A673 (cell line): ENCODE results near the gene CEMIP. TPM values are rescaled to one million over a fixed set of nuclear protein-coding genes. Genes with fewer than 3 reads are reported as not detected.

Source experiments
- BruUV-seq: library from RNA; stranded (reverse); fragments of 400-500 nt; replicated peaks from 2 replicates; lab custom pipeline; 2021; lab: Mats Ljungman, UMichigan
- CTCF ChIA-PET: fragments of 300-600 bp; sonication (Branson Sonifier 250); formaldehyde crosslinking; loops from one replicate; lab custom pipeline; 2022; ENCODE audit warnings: antibody characterized with exemption; lab: Charles Lee
- POLR2A ChIA-PET: fragments of 300-600 bp; sonication (Branson Sonifier 250); formaldehyde crosslinking; loops from one replicate; lab custom pipeline; 2022; ENCODE audit warnings: antibody characterized with exemption; ENCODE audit not compliant: low non-redundant PET; lab: Charles Lee
- DNase-seq: peaks from one replicate; pipeline ENCODE4 v3.0.0-alpha.2; 2015; ENCODE audit warnings: low spot score
- H3K27ac ChIP-seq: fragments of 200-600 bp; sonication (generic); 2 replicates; pipeline ENCODE4 v1.5.1; 2016; ENCODE audit warnings: mixed run types, low read depth, mild to moderate bottlenecking, mixed read lengths, antibody characterized with exemption, low read length; ENCODE audit not compliant: poor library complexity, severe bottlenecking
- H3K27me3 ChIP-seq: fragments of 200-600 bp; sonication (generic); replicated peaks from 2 replicates; pipeline ENCODE4 v1.6.1; 2017; ENCODE audit warnings: mixed run types, low read depth, mild to moderate bottlenecking, mixed read lengths, antibody characterized with exemption, low read length; ENCODE audit not compliant: insufficient read depth, poor library complexity
- H3K36me3 ChIP-seq: fragments of 200-600 bp; sonication (generic); 2 replicates; pipeline ENCODE4 v1.6.1; 2016; ENCODE audit warnings: mixed run types, mild to moderate bottlenecking, mixed read lengths, antibody characterized with exemption, low read length; ENCODE audit not compliant: insufficient read depth, poor library complexity, severe bottlenecking
- H3K4me1 ChIP-seq: fragments of 200-600 bp; sonication (generic); 2 replicates; pipeline ENCODE4 v1.6.1; 2017; ENCODE audit warnings: mixed run types, mild to moderate bottlenecking, mixed read lengths, antibody characterized with exemption, low read length; ENCODE audit not compliant: insufficient read depth, poor library complexity, severe bottlenecking
- H3K4me3 ChIP-seq: fragments of 200-600 bp; sonication (generic); 2 replicates; pipeline ENCODE4 v1.5.1; 2016; ENCODE audit warnings: low read depth, mixed run types, mild to moderate bottlenecking, mixed read lengths, low read length; ENCODE audit not compliant: poor library complexity, severe bottlenecking
- H3K9me3 ChIP-seq: fragments of 200-600 bp; sonication (generic); 2 replicates; pipeline ENCODE4 v1.6.1; 2016; ENCODE audit warnings: mixed run types, low read depth, mild to moderate bottlenecking, mixed read lengths, antibody characterized with exemption, low read length; ENCODE audit not compliant: poor library complexity, severe bottlenecking
- EZH2 ChIP-seq: fragments of 200-600 bp; sonication (generic); IDR thresholded peaks from 2 replicates; pipeline ENCODE4 v1.6.1; 2017; ENCODE audit warnings: borderline replicate concordance, low read depth, mild to moderate bottlenecking, mixed read lengths, antibody characterized with exemption, low read length; ENCODE audit not compliant: poor library complexity, severe bottlenecking
- intact Hi-C: fragments of 100-400 bp; cut with micrococcal nuclease; formaldehyde crosslinking; loops from one replicate; pipeline ENCODE4 v1.10.0; 2022; ENCODE audit not compliant: unreplicated experiment
- total RNA-seq: library from RNA; stranded (reverse); gene quantifications from 2 replicates; pipeline ENCODE4 v1.2.3, GENCODE V29; 2021
- TF ChIP-seq, protein P1 (sequence below): fragments of 300-800, 200-600 bp; sonication (generic); conservative IDR thresholded peaks from 2 replicates; pipeline ENCODE4 v1.5.1; 2017; ENCODE audit warnings: low read depth, mild to moderate bottlenecking, antibody characterized with exemption, low read length, moderate library complexity, mixed read lengths

CEMIP gene
- total RNA-seq, 1 experiment from 2014 or later = not detected

- no peak for DNase-seq
- BruUV-seq = no TSS peak
- H3K27ac ChIP-seq = no peak overlapping the region
- ChIA-PET CTCF (no interaction called here), POLR2A (no interaction called here)
- no peaks in the 10 kb centered on the region for H3K27me3 ChIP-seq
- no peak overlapping the region for H3K4me3 ChIP-seq
- no peaks in the 10 kb centered on the region for H3K36me3 ChIP-seq
- H3K4me1 ChIP-seq = no peaks in the 10 kb centered on the region
- no peaks in the 10 kb centered on the region for H3K9me3 ChIP-seq
- intact Hi-C loops = no loop called here
- TF ChIP-seq, protein P1, sequence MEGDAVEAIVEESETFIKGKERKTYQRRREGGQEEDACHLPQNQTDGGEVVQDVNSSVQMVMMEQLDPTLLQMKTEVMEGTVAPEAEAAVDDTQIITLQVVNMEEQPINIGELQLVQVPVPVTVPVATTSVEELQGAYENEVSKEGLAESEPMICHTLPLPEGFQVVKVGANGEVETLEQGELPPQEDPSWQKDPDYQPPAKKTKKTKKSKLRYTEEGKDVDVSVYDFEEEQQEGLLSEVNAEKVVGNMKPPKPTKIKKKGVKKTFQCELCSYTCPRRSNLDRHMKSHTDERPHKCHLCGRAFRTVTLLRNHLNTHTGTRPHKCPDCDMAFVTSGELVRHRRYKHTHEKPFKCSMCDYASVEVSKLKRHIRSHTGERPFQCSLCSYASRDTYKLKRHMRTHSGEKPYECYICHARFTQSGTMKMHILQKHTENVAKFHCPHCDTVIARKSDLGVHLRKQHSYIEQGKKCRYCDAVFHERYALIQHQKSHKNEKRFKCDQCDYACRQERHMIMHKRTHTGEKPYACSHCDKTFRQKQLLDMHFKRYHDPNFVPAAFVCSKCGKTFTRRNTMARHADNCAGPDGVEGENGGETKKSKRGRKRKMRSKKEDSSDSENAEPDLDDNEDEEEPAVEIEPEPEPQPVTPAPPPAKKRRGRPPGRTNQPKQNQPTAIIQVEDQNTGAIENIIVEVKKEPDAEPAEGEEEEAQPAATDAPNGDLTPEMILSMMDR = no peak
- no peak for TF ChIP-seq EZH2
These were observed 157.3 kb downstream of the CEMIP start for GRCh38 chr15:80936288-80937078.

GRCh38 chr15:80937718-80938117, 158.5 kb downstream of the CEMIP start:
- no peak overlapping the region for H3K4me3 ChIP-seq
- no peaks in the 10 kb centered on the region for H3K9me3 ChIP-seq
- H3K36me3 ChIP-seq = no peaks in the 10 kb centered on the region
- CTCF ChIA-PET = no interaction called here
- no peak for DNase-seq
- TF ChIP-seq, protein P1 = no peak
- TF ChIP-seq EZH2 = no peak
- no peak overlapping the region for H3K27ac ChIP-seq
- POLR2A ChIA-PET = no interaction called here
- no peaks in the 10 kb centered on the region for H3K27me3 ChIP-seq
- no peaks in the 10 kb centered on the region for H3K4me1 ChIP-seq
- BruUV-seq = no TSS peak
- intact Hi-C loops = no loop called here

DNA sequence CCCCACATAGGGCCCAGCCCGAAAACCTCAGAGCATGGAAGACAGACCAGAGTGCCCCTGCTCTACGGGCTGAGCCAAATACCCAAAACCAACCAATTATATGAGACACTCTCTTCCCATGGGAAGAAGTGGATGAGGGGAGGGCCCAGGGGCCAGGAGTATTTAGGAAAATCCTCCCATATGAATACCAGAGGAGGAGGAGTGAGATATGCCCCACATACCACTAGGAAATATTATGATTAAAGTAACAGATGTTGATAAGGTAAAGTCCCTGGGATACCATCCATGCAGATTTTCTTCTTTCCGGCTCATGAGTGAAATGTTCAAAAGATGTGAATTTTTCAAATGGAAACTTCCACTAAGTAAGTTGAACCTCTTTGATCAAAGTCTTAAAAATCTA, 160.0 kb downstream of the CEMIP start:
- Histone ChIP-seq H3K4me3 (no peak overlapping the region), H3K36me3 (no peaks in the 10 kb centered on the region), H3K4me1 (no peaks in the 10 kb centered on the region), H3K9me3 (no peaks in the 10 kb centered on the region), H3K27me3 (no peaks in the 10 kb centered on the region), H3K27ac (no peak overlapping the region)
- ChIA-PET CTCF (no interaction called here), POLR2A (no interaction called here)
- intact Hi-C loops = no loop called here
- DNase-seq = no peak
- TF ChIP-seq, protein P1 = no peak
- no peak for TF ChIP-seq EZH2
- BruUV-seq = no TSS peak
